HG03045 (cell line): ENCODE results near the gene CYP26B1.
"Not testable (repeated sequence)": the region's sequence is repeated elsewhere in the genome, so short reads cannot be mapped to it uniquely, and the experiment has no call there.

Source experiments
- ATAC-seq: cut with Tn5 transposase; IDR thresholded peaks from one replicate; pipeline ENCODE4 v1.9.1; 2021; ENCODE audit warnings: mild to moderate bottlenecking, moderate library complexity; ENCODE audit not compliant: unreplicated experiment

The CYP26B1 gene

DNA sequence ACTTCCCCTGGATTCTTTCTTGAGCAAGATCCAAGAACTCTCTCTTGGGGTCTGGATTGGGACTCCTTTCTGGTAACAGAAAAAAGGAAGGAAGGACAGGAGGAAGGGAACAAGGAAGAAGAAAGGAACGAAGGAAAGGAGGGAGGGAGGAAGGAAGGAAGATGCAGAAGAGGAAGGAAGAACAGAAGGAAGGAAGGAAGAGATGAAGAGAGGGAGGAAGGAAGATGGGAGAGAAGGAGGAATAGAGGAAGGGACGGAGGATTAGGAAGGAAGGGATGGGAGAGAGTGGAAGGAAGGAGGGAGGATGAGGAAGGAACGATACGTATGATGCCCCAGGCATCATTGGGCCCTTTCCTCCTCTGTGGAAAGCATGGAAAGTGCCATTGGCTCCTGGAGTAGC, 58.6 kb downstream of the CYP26B1 start:
- no peak for ATAC-seq

DNA sequence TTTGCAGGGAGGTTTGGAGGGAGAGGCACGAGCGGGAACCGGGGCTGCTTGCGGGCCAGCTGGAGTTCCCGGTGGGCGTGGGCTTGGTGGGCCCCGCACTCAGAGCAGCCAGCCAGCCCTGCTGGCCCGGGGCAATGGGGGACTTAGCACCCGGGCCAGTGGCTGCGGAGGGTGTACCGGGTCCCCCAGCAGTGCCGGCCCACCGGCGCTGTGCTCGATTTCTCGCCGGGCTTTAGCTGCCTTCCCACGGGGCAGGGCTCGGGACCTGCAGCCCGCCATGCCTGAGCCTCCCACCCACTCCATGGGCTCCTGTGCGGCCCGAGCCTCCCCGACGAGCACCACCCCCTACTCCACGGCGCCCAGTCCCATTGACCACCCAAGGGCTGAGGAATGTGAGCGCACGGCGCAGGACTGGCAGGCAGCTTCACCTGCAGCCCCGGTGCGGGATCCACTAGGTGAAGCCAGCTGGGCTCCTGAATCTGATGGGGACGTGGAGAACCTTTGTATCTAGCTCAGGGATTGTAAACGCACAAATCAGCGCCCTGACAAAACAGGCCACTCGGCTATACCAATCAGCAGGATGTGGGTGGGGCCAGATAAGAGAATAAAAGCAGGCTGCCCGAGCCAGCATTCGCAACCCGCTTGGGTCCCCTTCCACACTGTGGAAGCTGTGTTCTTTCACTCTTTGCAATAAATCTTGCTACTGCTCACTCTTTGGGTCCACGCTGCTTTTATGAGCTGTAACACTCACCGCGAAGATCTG, 60.6 kb downstream of the CYP26B1 start:
- ATAC-seq, result not testable (repeated sequence)

DNA sequence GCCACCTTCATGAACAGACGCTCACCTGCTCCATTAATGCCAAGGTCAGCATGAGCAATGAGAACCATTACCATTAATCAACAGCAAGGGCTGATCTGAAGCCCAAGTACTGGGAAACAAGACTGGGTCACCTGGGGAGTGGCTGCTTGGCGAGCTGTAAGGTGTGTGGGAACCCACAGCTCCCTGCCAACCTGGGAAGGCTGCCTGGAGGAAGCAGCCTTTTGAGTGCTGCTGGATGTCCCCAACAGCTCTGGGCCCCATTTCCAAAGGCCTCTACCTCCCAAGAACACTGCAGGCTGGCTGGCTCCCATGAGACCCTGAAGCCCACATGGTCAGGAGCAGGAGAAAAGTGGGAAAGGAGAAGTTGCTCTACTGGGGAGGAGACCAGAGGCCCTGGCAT, 62.1 kb downstream of the CYP26B1 start:
- no peak for ATAC-seq

DNA sequence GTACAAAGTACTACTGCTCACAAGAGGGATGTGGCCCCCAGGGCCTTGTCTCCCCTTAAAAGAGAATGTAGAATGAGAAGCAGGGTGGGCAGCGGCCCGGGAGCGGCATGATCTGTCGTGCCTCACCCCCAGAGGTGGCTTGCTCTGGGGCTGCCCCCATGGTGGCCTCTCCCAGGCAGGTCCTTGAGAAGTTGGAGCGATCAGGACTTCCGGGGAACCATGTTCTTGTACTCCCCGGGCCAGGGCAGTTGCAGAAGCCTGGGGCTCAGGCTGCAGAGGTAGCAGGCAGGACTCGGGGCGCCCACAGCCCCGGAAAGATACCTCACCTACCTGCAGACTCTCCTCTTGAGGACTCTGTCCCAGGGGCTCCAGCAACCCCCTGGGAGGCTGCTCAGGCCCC, 62.6 kb downstream of the CYP26B1 start:
- ATAC-seq, result no peak

DNA sequence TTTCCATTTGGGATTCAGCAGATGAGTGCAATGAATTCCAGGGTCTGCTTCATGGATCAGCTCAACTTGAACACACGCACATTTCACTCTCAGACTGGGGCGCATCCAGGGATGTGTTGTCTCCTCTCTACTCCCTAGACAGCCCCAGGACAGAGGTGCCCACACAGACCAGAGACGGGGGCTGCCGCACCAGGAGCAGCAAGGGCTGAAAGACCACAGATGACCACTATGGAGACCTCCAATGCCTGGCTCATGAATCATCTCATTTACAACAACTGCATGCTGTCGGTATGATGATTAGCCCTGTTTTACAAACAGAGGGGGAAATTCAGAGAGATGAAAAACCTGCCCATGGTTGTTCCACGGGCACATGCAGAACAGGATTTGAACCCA, 63.1 kb downstream of the CYP26B1 start:
- ATAC-seq, result no peak

DNA sequence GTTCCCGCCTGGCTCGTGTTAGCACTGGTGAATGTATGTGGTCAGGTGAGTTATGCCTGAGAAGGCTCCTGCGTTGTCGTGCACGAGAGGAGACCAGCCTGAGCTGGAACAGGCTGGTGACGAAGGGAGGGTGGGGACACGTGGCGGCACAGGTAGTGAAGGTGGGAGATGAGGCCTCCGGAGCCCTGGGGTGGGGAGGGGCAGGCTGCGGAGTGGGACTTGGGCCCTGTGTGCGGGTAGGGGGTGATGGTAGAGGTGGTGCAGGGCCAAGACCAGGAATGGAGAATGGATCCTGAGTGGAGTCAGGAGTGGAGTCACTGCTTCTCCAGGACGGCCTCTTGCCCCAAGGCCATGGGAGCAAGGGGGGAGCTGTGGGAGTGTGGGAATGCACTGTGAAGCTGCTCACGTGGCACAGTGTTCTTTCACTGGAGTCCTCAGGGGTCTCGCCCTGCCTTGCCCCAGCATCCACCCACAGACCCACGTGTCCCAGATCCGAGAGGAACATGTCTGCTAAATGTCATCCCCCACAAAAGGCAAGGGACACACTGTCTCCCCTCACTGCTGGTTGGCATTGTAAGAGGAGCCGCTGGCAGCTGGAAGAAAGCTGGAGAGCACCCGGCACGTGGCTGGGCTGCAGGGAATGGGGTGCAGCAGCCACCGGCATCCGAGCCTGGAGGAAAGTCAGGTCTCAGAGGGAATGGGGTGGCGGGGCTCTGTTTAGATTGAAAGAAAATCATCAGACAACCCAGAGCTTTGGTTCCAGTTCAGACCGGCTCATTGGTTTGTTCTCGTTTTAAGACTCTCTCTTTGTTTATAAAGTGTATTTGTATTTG, 63.7 kb downstream of the CYP26B1 start:
- ATAC-seq, result no peak

DNA sequence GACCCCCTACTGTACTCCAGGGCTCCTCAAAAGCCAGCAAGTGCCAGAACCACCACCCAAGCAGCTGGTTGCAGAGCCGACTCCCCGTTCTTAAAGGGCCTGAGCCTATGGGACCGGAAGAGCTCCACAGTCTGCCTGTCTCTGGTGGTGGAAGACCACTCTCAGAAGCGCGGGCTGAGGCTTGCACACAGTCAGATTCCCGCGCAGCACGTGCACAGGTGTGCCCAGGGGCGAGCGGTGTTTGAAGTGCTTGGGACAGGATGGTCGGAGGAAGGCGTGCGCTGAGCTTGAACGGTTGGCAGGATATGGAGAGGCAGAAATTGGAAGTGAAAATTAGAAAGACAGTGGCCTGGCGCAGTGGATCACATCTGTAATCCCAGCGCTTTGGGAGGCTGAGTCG, 64.8 kb downstream of the CYP26B1 start:
- no peak for ATAC-seq

DNA sequence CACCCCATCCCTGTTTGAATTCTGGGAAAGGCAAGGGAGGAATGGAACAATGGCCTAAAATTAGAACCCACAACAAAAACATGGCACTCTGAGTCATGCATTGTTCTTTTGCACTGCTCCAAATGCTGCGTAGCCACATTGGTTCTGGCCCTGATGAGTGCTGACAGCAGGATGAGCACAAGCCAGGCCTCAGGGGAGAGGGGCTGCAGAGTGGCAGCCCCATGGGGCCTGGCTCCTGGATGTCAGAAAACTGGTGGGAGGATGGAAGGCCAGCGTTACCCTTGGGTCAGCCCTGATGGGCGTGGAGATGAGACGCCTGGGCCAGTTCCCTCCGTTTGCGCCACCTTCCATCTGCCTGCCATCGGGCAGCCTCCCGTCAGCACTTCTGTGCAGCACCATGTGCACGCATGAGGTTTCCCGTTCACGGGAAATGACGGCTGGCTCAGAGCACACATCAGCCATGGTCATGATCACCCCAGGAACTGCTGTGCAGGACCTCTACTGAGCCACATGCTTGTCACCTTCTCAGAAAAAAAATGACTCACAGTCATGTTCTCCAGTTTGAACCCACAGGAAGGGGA, 65.6 kb downstream of the CYP26B1 start:
- no peak for ATAC-seq

DNA sequence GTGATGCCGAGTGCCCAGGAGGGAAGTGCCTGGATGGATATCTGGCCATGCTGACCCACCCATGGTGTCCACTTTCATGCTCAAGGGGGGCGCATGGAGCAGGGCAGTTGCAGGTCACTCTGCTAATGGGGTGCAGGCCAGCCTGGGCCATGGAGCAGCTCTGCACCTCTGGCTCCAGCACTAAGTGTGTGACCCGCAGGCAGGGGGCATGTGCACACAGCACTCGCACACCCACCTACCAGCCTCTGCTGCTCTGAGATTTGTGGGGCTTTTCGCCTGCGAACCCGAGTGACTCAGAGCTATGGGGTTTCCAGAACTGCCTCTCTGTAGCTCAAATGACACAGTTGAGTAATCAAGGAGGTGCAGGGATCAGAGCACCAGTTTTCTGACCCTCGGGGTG, 66.2 kb downstream of the CYP26B1 start:
- ATAC-seq, result no peak

DNA sequence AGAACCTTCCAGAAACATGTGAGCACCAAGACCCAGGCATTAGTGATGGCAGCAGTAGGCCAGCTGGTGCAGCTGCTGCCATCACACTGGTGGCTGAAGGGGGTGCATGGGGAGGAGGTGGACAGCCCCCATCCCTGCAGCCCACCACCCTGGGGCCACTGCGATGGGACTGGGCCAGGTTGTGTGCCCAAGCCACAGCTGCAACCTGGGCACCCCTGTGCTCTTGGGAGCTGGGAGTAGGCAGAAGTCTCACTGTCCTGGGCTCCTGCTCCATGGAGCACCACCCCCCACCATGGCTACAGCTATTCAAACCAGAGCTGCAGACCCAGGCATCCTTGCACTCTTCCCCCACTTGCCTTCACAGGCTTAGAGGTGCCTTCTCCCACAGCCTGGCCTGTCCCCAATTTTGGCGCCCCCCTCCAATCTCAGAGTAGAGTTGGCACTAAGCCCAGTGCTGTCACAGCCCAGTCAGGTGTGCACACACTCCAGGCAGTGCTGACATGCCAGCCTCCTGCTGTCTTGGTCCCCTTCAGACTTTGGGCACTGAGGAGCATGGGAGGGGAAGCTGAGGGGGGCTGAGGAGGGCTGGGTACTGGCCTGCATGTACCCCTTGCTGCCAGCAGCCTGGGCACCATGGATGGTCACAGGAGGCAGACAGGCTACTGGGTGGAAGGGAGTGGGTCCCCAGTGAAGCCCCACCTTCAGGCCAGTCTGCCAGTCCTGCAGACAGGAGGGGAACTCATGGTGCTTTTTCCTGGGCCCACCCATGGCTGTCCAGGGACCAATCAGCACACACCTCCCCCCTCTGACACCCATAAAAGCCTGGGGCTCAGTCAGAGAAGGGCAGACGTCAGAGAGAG, 67.1 kb downstream of the CYP26B1 start:
- no peak for ATAC-seq
